ENCODE data around the gene GRPEL1. TPM values are rescaled to one million over a fixed set of nuclear protein-coding genes. Genes with fewer than 3 reads are reported as not detected.

The GRPEL1 gene
- total RNA-seq (10 to 100 TPM; 41.4 to 66.1 (median 57.8) TPM), polyA plus RNA-seq (100 to 1,000 TPM in 1 of 3 donors, 10 to 100 TPM in 2; 43.4 to 151 (median 58.3) TPM)
- long read RNA-seq, donor 1, transcript GRPEL1-201 (4 exons, 2,775 nt), result major isoform, 39 of 40 reads
- long read RNA-seq, donor 1, partial matches to known transcripts, result 0 of 40 reads
- long read RNA-seq, donor 1, other reads (novel, unspliced or antisense), result 1 of 40 reads
- long read RNA-seq, donor 2, transcript GRPEL1-201 (4 exons, 2,775 nt), result major isoform, 86 of 93 reads
- long read RNA-seq, donor 2, partial matches to known transcripts, result 0 of 93 reads
- long read RNA-seq, donor 2, other reads (novel, unspliced or antisense), result 5 of 93 reads

DNA sequence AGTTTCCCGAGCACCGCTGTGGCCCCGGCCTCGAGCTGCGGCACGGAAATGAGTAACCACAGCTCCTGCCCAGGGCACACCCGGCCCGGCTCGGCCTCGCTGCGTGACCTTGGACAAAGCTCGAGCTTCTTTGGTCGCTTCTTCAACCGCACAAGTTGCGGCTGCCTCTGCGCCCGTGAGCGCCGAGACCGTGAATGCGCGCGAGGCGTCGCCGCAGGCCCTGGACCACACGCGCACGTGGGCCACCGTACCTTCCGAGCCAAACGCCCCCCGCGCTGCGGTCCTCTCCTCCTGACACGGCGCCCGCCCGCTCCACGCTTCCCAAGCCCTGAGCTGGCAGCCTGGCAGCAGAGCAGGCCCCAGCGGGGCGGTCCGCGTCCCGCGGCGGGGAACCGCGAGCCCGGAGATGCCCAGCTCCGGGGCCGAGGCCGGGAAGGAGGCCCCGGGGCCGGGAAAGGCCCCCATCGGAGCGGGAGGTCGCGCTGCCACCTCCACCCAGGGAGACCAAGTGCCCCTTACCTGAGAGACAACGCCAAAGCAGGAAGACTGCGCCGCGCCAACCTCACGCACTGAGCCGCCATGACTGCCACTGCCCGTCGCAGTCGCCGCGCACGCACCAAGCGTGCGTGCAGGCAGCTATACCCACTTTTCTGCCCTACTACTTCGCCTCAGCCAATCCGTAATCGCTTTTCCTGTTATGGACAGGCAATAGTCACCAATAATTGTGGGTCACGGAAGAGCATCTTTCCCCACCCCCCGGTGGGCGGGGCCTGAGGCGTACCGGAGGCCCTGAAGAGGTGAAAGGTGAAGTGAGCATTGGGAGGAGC, at the start of gene GRPEL1:
GRPEL1 (minus strand) TSS at position 613 of the 827 bp plus-strand sequence; CDS start at position 581, 32 bp downstream.
- peaks cover 5 to 25% of the 10 kb centered on the region in 2 donors for H3K36me3 ChIP-seq (ENCODE audit: insufficient read depth in 1 of 2, low read depth in 1 of 2)
- H3K4me1 ChIP-seq, result peaks cover 23% of the 10 kb centered on the region
- H3K4me3 ChIP-seq, result peak within 1 kb of the TSS; percentile 84
- peak; percentile 94 to 97 (median 96) for ATAC-seq
- H3K27ac ChIP-seq, result peak within 1 kb of the TSS; percentile 93
- no peaks in the 10 kb centered on the region for H3K27me3 ChIP-seq (ENCODE audit: insufficient read depth in 3 of 3, low read length in 2 of 3)
- TF ChIP-seq, protein P1, sequence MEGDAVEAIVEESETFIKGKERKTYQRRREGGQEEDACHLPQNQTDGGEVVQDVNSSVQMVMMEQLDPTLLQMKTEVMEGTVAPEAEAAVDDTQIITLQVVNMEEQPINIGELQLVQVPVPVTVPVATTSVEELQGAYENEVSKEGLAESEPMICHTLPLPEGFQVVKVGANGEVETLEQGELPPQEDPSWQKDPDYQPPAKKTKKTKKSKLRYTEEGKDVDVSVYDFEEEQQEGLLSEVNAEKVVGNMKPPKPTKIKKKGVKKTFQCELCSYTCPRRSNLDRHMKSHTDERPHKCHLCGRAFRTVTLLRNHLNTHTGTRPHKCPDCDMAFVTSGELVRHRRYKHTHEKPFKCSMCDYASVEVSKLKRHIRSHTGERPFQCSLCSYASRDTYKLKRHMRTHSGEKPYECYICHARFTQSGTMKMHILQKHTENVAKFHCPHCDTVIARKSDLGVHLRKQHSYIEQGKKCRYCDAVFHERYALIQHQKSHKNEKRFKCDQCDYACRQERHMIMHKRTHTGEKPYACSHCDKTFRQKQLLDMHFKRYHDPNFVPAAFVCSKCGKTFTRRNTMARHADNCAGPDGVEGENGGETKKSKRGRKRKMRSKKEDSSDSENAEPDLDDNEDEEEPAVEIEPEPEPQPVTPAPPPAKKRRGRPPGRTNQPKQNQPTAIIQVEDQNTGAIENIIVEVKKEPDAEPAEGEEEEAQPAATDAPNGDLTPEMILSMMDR (IDR thresholded peaks at IDR 0.05), result no peak
- intact Hi-C loops (cut with DNase I), result loop anchor here (1.0 to 5.0 kb wide), 2 partner anchors 24 to 80 kb away; partner anchors contain the start of gene TADA2B (in 1 of the 2)
- H3K9me3 ChIP-seq, result no peaks in the 10 kb centered on the region
- 0% methylated on average over 61 to 81 of the region's 81 CpGs for WGBS, 3 donors
- DNase-seq, result peak; percentile 100

DNA sequence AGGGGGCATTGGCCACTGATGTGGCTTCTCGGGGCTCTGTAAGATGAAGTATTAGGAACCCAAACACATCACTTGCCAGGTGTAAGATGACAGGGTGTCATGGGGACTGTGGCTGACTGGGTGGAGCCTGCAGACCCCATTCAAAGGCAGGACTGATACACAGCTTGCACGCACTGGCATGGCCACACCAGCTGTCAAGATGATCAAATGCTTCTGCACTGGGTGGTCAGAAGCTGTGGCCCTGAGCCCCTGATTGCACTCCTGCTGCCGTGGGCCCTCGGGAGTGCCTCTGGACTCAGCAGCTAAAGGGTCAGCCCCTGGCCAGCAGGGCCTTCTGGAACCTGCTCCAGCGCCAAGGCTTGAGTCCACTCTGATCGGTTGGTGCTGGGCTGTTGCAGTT, 48.8 kb upstream of the GRPEL1 start:
- H3K27me3 ChIP-seq (ENCODE audit: insufficient read depth in 3 of 3, low read length in 2 of 3), result peaks cover 0 to 6% (median 0%) of the 10 kb centered on the region in 3 donors
- no peaks in the 10 kb centered on the region for H3K9me3 ChIP-seq
- TF ChIP-seq, protein P1 (IDR thresholded peaks at IDR 0.05), result no peak
- no peaks in the 10 kb centered on the region for H3K4me1 ChIP-seq
- H3K27ac ChIP-seq, result no peak overlapping the region
- ATAC-seq (no peak), DNase-seq (no peak)
- intact Hi-C loops (cut with DNase I), result no loop called here
- WGBS, 3 donors, result 60 to 63% (median 61%) methylated on average over 6 of the region's 6 CpGs
- no peaks in the 10 kb centered on the region for H3K36me3 ChIP-seq (ENCODE audit: insufficient read depth in 1 of 2, low read depth in 1 of 2)
- H3K4me3 ChIP-seq, result no peak overlapping the region

DNA sequence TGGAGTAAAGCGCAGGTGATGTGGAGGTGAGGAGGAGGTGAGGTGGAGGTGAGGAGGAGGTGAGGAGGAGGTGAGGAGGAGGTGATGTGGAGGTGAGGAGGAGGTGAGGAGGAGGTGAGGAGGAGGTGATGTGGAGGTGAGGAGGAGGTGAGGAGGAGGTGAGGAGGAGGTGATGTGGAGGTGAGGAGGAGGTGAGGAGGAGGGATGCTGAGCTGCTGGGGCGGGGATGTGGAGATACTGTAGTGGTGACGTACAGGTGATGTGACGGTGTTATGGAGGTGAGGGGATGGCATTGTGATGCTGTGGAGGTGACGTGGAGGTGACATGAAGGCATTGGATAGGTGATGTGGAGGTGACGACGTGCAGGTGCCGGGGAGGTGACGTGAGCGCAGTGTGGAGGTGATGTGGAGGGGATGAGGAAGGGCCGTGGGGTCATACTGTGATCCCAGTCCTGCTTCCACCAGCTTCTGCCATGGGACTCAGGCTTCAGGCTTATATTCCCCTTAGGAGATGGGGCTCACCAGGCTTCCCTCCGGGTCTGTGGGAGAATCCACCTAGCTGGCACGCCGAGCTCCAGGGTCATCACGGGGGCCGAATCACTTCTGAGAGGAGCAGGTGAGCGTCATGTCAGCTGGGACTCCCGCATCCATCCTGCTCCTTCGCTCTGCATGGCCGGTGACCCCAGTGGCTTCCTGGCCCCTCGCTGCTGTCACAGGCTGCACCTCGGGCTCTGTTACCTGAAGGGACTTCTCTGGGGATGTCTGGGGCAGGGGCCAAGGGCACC, 47.9 kb upstream of the GRPEL1 start:
- no peaks in the 10 kb centered on the region for H3K4me1 ChIP-seq
- no peak for ATAC-seq
- DNase-seq, result no peak
- 84 to 90% (median 85%) methylated on average over 22 of the region's 22 CpGs for WGBS, 3 donors
- intact Hi-C loops (cut with DNase I), result no loop called here
- no peak overlapping the region for H3K4me3 ChIP-seq
- no peaks in the 10 kb centered on the region for H3K9me3 ChIP-seq
- no peak overlapping the region for H3K27ac ChIP-seq
- H3K36me3 ChIP-seq (ENCODE audit: insufficient read depth in 1 of 2, low read depth in 1 of 2), result no peaks in the 10 kb centered on the region
- H3K27me3 ChIP-seq (ENCODE audit: insufficient read depth in 3 of 3, low read length in 2 of 3), result peaks cover 0 to 6% (median 0%) of the 10 kb centered on the region in 3 donors
- TF ChIP-seq, protein P1 (IDR thresholded peaks at IDR 0.05), result no peak

DNA sequence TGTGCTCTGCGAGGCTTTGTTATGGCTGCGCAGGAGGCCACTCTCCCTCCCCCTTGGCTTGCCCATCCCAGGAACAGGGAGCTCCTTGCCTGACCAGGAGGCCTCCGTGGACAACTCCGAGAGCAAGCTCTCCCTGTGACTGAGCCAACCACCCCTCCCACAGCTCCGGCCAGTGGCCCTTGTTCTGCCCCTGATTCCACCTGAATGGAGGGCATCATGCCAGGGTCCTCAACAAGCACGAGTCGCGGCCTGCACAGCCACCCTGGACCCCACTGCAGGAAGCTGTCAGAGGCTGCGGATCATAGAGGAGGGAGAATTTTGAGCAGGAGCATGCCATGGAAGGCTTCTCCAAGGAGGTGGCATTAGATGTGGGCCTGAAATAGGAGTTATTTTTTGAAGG, 44.8 kb upstream of the GRPEL1 start:
- H3K36me3 ChIP-seq (ENCODE audit: insufficient read depth in 1 of 2, low read depth in 1 of 2), result no peaks in the 10 kb centered on the region
- intact Hi-C loops (cut with DNase I), result no loop called here
- H3K4me3 ChIP-seq, result no peak overlapping the region
- ATAC-seq, result no peak
- DNase-seq, result peak in 1 of 2 donors; percentile 31
- 90 to 94% (median 90%) methylated on average over 9 of the region's 9 CpGs for WGBS, 3 donors
- H3K9me3 ChIP-seq, result no peaks in the 10 kb centered on the region
- H3K27ac ChIP-seq, result no peak overlapping the region
- TF ChIP-seq, protein P1 (IDR thresholded peaks at IDR 0.05), result no peak
- H3K4me1 ChIP-seq, result no peaks in the 10 kb centered on the region
- no peaks in the 10 kb centered on the region for H3K27me3 ChIP-seq (ENCODE audit: insufficient read depth in 3 of 3, low read length in 2 of 3)
